Kasumi-1 (cell line): ENCODE data around the gene PTHLH.
A peak's percentile ranks its signal among the peaks of the same experiment; 100 is the strongest.

ENCODE experiments used
- DNase-seq, 2 experiments: peaks; one replicate each; lab custom pipeline; 2025; lab: John Stamatoyannopoulos, UW

Gene PTHLH

DNA sequence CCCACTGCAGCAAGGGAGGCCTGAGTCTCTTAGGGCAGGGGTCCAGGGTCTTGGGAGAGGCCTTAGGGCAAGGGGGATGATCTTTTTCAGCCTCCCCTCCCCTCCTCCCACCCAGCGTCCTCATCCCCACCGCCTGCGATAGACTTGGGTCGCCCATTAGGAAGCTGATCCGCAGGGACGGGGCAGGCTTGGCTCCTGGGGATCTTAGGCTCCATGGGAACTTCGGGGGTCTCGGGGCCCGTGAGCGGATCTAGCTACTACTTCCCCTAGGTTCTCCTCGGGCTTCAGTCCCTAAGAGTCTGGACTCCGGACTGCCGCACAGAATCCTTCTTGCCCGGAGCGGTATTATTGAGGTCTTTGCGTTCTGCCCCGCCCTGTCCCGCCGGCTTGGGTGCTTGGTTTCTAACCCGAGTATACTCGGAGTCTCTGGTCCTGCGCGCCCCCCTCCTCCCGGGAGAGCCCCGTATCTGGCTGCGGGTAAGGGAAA lies 2.2 kb upstream of the PTHLH start:
- no peak for DNase-seq

- no peak for DNase-seq
Observed at GRCh38 chr12:27973487-27973890, 956 bp upstream of the PTHLH start.

- no peak for DNase-seq
Observed at GRCh38 chr12:27971606-27972005, 927 bp downstream of the PTHLH start.

- no peak for DNase-seq
Observed at GRCh38 chr12:27971121-27971489, 1.4 kb downstream of the PTHLH start.

DNA sequence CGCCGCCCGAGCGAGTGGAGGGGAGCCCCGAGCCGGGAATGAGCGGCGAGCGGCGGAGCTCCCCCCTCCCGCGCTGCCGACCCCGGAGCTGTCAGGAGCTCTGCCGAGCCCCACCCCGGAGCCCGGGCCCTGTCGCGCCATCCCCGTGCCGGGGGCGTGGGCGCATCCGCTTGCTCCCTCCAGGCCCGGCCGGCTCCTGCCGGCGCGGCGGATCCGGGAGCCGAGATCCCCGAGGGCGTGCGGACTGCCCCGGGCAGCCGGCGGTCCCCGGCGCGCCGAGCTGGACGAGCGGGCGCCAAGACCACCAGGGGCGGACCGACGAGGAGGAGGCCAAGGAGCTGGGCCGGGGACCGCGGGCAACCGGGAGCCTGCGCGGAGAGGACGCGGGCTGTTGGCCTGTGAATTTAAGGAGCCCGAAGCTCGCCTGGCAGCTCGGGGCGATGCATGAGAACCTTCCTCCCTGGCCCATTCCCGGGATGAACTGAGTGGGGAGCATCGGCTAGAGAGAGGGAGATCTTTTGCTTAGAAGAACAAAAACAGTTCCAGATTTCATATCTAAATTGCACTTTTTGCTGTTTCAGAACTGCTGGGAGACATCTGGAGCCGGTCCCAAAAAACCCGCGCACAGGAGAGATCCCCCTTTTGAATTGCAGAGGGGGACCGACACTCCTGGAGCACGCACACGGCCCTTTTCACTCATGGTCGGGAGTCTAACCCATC lies 2.0 kb downstream of the PTHLH start:
- no peak for DNase-seq

- peak; percentile 29 to 38 for DNase-seq
Observed at GRCh38 chr12:27969624-27970400, 2.7 kb downstream of the PTHLH start.

DNA sequence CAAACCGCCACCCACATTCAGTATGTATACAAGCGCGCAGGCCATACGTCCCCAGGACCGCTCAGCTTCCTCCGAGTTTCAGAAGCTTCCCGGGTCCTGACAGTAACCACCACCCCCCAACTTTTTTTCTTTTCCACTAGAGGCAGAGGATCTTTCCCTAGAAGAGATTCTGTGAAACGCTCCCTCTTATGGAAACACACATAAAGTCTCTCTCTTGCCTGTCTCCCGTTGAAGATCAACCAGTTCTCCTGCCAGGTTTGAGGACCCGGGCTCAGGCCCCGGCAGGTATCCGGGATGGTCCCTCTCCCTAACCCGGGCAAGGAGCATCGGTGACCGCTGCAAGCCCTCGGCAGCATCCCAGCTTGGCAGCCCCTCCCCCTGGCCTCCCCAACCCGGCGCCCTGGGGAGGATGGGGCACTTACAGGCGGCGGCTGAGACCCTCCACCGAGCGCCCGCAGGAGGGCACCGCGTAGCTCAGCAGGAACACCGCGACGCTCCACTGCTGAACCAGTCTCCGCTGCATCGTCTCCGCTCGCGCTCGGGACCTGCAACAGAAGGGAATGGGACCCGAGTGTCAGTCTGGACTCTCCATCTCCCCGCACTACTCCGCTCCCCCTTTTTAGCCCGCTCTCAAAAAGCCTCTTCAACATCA lies 3.4 kb downstream of the PTHLH start:
- DNase-seq = peak; percentile 11 to 15

DNA sequence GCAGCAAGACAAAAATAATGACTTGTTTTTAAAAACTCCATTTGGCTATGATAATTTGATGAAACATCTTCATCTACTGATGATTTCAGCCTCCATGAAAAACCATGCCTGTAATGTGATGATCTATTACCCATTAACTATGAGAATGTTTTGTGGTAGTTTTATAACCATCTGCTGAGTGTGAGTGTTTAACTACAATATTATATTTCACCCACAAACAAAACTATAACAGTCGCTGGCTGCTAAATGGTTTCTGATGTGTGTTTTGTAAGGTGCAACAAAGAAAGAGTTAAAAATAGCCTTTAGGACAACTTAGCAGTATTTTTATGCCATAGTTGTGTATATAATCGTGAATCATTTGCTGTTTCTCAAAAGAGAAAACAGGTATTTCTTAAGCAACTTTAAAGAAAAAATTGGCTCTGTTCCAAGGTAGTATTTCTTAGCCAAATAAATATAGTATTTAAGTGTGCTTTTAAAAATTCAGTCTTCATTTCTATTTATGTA lies 4.9 kb downstream of the PTHLH start:
- no peak for DNase-seq

DNA sequence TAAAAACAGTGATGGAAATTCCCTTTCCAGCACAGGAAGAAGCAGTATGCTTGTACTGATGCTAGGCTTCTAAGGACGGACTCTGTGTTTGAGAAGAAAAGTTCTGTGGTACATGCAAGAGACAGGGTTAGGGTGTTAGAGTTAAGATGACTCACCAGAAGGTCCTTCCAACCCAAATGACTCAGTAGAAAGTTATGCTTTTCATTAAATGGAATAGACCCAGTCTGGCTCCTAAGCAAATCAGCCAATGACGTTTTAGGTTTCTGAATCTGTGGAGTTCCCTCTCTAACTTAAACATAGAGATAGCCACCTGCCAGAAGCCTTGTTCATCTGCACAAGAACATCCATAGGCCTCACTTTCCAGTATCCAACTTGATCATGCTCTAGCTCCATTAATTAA lies 5.7 kb downstream of the PTHLH start:
- DNase-seq = no peak

DNA sequence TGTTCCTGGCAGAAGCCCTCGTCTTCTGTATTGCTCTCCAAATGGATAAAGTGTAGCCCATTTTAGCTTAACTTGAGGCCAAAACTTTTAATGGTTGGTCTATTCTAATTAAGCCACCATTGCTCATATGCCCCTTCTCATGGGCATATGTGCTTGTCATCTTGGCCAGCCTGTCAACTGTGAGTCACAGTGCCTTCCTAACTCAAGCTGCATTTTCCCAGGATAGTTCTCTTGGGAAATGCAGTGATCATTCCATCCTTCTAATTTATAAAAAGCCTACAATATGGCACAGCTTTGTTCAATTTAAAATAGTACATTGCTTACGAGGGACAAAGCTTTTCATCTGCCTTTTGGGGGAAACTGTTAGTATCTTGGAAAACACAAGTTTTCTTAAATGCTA lies 6.6 kb downstream of the PTHLH start:
- DNase-seq = no peak

DNA sequence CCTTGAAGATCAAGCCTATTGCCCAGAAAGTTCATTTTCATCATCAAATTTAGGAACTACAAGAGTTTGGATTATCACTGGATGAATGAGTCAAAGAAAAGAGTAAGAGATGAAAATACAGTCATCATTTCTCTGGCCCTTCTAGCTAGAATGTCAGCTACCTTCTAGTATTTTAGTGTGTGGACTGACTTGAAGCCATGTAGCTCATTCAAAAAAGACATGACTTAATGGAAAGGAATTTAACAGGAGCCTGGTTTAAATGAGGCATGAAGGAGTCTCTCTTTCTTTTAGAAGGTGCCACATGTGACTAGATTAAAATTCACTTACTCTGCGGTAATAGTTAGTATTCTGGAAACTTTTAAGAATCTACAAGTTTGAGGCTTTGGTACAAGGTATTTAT lies 7.1 kb downstream of the PTHLH start:
- no peak for DNase-seq

DNA sequence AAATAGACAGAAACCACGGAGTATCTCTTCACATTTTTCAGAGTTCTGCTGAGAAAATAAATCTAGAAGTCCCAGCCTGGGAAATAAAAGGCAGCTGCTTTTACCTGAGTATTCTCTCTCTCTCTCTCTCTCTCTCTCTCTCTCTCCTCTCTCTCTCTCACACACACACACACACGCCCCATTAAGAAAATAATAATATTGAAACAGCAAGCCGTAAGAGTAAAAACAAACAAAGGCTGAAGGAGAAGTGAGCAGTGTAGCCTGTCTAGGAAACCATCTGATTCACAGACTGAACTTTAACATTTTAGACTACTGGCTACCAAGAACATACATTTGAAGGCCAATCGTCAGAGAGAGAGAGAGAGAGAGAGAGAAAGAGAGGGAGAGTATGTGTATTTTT lies 8.4 kb downstream of the PTHLH start:
- DNase-seq = no peak

- DNase-seq = no peak
Observed at GRCh38 chr12:27960821-27961220, 11.7 kb downstream of the PTHLH start.

DNA sequence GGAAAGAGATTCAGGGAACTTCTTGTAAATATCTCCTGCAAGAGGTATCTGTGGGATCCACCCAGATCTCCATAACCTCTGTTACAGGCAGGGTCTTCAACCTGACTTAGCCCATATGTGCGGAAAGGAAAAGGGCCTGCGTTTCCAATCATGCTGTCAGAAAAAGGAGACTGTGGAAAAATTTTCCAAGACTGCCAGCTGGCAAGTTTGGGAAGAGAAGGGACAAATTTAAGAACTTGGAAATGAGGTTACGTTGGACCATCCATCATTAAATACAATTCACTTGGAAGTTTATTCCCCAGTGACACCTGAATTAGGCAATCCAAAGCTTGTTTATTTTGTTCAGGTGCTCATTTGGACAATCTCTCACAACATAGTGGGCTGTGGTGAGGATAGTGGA lies 13.9 kb downstream of the PTHLH start:
- DNase-seq = no peak

DNA sequence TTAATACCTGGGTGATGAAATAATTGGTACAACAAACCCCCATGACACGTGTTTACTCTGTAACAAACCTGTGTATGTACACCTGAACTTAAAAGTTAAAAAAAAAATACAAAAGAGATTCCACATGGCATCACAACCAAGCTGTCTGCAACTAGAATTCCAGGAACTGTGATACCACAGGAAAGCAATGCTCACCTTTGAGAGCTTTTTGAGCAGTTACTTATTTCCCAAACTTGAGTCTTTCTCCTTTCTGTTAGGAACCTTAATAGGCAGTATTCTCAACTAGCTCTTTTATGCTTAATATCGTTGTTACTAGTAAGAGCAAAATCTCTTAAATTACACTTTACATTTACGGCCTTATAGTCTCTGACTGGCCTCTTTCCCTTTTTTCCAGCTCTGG lies 15.2 kb downstream of the PTHLH start:
- DNase-seq = no peak

DNA sequence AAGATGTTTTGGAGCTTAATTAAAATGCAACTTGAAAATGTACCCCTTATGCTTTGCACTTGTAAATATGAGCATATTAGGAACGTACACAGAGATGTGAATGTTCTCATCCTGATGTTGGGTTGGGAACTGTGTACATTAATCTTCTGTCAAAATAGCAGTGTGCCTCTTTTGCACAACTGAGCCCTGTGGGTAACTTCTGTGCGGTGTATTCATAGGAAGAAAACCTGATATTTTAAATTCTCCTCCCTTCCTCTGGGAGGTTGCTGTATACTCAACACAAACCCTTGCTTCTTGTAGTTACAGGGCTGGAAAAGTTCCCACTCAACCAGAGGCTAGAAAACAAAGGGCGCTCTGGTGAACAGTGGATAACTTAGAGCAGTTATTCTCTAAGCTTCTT lies 18.7 kb downstream of the PTHLH start:
- no peak for DNase-seq

DNA sequence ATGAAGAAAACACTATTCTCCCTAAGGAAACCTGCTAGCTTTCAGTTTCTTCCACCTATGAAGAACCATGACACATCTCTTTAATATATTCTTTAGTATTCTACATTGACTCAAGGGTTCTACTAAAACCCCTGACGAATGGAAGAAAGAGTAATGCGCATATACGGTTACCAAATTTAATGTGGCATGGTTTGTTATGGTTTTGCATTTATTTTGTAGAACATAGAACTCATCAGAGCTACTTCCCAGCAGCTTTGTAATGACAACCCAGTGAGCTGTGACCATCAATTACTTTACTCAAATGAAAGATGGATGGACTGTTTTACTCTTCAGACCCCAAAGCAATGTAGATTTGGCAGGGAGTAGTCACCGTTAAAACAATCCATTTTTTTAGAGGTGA lies 19.2 kb downstream of the PTHLH start:
- no peak for DNase-seq

- DNase-seq = no peak
Observed at GRCh38 chr12:27952510-27952909, 20.0 kb downstream of the PTHLH start.

- no peak for DNase-seq
Observed at GRCh38 chr12:27951898-27952297, 20.6 kb downstream of the PTHLH start.

GRCh38 chr12:27946421-27946820 lies 26.1 kb downstream of the PTHLH start:
- no peak for DNase-seq

DNA sequence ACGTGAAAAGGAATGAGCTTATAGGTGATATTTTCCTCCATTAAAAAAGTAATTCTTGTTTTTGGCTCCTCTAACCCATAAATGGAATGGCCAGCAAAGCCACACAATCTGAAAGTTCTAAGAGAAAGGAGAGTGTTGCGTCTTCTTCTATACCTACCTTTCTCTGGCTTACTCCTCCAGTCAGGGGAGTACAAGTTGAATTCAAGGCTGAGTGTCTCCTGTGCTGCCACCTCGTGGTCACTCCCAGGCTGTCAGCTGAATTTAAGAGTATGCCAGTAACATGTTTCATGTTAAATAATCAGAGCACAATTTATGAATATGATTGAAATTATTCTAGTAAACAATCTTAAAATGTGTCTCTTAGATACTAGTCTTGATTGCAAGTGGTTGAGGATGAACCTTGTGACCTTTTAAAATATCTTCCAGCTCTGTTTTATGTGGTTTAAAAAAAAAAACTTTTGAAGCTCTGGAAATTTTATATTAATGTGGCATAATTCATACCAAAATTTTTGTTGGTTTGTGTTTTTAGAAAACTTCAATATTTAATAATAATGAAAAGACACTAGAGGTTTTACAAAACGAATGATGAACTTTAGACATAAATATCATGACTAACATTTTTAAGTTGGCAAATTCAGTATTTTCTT lies 31.7 kb downstream of the PTHLH start:
- peak; percentile 79 to 83 for DNase-seq

DNA sequence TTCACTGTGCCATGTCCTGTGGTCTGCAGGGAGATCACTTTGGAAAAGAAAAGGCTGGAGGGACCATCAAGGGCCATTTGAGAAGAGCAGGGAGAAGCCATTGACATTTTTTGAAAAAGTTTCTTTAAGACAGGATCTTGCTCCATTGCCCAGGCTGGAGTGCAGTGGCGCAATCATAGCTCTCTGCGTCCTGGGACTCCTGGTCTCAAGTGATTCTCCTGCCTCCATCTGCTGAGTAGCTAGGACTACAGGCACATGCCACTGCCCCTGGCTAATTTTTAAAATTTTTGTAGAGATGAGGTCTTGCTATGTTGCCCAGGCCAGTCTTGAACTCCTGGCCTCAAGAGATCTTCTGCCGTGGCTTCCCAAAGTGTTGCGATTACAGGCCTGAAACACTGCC lies 32.3 kb downstream of the PTHLH start:
- no peak for DNase-seq
